HG02840 (cell line): ENCODE results near the gene DSCAML1.

Experiments used
- ATAC-seq: cut with Tn5 transposase; IDR thresholded peaks from one replicate; pipeline ENCODE4 v1.9.1; 2021; ENCODE audit warnings: mild to moderate bottlenecking, moderate library complexity, moderate number of reproducible peaks; ENCODE audit not compliant: unreplicated experiment, low FRiP score

DSCAML1 gene

GRCh38 chr11:117486059-117486458, 311.0 kb downstream of the DSCAML1 start:
- ATAC-seq = no peak

DNA sequence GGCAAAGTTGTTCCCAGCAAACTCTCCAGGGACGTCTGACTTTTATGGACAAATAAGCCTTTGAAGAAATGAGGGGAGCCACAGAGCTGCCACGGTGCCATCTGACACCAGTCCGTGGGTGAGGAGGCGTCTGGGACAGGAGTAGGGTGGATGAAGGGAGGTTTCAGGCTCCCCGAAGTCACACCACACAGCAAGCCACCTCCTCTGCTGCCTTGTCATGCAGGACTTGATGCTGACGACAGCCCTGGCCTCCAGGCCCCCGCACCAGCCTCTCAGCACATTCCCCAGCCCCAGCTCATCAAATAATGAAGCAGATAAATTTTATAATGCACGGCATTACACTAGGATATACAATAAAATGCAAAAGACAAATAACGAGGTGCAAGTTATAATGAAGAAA, 312.9 kb downstream of the DSCAML1 start:
- ATAC-seq = no peak

- no peak for ATAC-seq
Observed at GRCh38 chr11:117483372-117483771, 313.6 kb downstream of the DSCAML1 start.

DNA sequence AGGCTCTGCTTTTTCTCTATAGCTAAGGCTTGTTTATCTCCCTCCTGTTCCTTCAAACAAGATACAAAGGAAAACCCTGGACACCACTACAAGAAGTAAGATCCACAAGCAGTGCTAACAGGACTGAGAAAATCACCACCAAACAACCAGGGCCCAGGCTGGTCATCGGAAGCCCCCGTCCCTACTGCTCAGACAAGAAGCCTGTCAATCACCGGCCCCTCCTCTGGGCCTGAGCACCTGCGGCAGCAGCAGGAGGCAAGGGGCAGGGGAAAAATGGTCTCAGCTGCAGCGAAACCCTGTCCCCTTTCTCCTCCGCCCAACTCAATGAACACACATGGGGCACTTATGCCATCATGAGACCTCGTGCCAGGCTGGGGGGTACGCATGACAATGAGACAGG, 314.1 kb downstream of the DSCAML1 start:
- ATAC-seq = no peak

GRCh38 chr11:117481885-117482284, 315.1 kb downstream of the DSCAML1 start:
- ATAC-seq = no peak

GRCh38 chr11:117481036-117481435, 316.0 kb downstream of the DSCAML1 start:
- ATAC-seq = no peak

DNA sequence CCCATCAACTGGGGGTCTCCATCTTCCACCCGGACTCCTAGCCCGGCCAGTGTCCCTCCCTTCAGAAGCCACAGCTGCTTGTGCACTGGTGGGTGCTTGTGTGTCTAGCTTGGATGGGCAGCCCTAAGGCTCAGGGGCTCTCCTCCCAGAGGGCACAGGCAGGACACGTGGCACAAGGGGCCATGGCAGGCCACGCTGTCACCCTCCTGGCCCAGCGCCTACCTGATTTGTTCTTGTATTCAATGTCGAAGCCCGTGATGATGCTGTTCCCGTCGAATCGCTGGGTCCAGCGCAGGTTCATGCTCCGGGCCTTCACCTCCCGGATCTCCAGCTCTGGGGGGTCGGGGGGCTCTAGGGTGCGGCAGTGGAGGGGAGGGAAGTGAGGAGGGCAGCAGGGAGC, 316.8 kb downstream of the DSCAML1 start:
- no peak for ATAC-seq

- no peak for ATAC-seq
Observed at GRCh38 chr11:117479372-117479771, 317.6 kb downstream of the DSCAML1 start.

- ATAC-seq = no peak
Observed at GRCh38 chr11:117478926-117479325, 318.1 kb downstream of the DSCAML1 start.

- no peak for ATAC-seq
Observed at GRCh38 chr11:117478126-117478860, 318.7 kb downstream of the DSCAML1 start.

DNA sequence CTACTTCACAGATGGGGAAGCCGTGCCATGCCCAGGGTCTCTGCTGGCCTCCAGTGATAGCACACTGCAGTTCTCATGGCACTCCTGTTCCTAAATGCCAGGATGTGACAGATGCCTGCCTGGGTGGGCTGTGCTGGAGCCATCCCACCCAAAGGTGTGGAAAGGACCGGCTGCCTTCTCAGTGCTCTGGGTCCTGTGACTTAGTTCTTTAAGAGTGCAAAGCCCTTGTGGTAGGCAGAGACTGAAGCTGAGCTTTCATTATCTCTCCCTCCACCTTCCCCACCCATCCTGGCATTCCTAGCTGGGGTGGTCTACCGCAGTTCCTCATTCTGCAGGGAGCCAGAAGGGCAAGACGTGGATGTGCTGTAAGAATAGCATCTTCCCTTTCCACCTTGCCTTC, 319.3 kb downstream of the DSCAML1 start:
- ATAC-seq = no peak

- ATAC-seq = no peak
Observed at GRCh38 chr11:117476531-117477142, 320.4 kb downstream of the DSCAML1 start.

- ATAC-seq = no peak
Observed at GRCh38 chr11:117475716-117476530, 321.1 kb downstream of the DSCAML1 start.

- ATAC-seq = no peak
Observed at GRCh38 chr11:117473481-117474091, 323.4 kb downstream of the DSCAML1 start.

- no peak for ATAC-seq
Observed at GRCh38 chr11:117471776-117472175, 325.2 kb downstream of the DSCAML1 start.

DNA sequence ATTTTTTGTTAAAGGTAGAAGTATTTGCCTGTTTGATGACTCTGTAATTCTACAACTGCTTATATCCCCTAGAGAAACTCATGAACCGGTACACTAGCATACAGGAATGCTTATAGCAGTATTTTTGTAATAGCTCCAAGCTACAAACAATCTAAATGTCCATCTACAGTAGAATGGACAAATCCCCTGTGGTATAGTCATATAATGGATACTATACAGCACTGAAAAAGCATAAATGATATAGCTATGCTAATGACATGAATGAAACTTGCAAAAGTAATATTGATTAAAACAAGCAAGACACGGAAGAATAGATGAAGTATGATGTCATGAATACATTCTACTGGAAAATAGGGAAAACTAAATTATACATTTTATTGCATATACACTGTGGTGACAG, 326.4 kb downstream of the DSCAML1 start:
- no peak for ATAC-seq

- ATAC-seq = no peak
Observed at GRCh38 chr11:117468888-117469287, 328.1 kb downstream of the DSCAML1 start.

DNA sequence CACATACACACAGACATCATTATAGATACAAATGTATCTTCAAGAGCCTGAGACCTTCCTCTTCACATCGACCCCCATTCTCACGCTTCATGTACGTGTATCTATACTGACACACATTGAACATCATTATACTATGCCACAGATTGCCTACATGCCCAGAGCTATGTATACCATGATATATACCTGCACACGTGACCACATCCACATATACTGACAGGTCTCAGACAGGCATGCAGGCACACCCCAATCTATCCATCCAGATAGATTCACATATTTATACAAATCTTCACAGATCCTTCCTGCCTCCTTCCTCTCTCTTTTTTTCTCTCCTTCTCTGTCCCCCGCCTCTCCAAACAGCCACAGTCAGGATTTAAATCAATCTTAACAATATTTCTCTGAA, 329.2 kb downstream of the DSCAML1 start:
- no peak for ATAC-seq

- no peak for ATAC-seq
Observed at GRCh38 chr11:117466966-117467365, 330.1 kb downstream of the DSCAML1 start.

GRCh38 chr11:117465236-117465997, 331.6 kb downstream of the DSCAML1 start:
- ATAC-seq = no peak
